ENCODE measurements around the gene APLP1. TPM values are rescaled to one million over a fixed set of nuclear protein-coding genes. Genes with fewer than 3 reads are reported as not detected.

Gene APLP1
- polyA plus RNA-seq, 1 donor (not counting 4 experiments of a cell fraction or from before 2014, with no cell fraction given): 0.50 TPM

DNA sequence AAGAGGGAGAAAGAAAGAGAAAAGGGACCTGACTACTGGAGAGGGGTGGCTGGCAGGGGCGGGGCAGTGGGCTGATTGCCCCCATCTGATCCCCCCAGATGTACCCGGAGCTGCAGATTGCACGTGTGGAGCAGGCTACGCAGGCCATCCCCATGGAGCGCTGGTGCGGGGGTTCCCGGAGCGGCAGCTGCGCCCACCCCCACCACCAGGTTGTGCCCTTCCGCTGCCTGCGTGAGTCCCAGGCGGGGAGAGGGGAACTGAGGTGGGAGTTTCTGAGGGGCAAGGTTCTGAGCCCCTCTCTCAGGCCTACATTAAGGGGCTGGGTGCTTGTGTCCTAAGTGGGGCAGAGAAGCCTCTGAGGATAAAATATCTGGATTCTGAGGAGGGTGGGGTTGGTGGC is 2.4 kb downstream of the APLP1 start:
- dilution Hi-C loops (cut with MboI; ENCODE audit: extremely low pct_ligation_motif_present, low sequenced_read_pairs): no loop called here

DNA sequence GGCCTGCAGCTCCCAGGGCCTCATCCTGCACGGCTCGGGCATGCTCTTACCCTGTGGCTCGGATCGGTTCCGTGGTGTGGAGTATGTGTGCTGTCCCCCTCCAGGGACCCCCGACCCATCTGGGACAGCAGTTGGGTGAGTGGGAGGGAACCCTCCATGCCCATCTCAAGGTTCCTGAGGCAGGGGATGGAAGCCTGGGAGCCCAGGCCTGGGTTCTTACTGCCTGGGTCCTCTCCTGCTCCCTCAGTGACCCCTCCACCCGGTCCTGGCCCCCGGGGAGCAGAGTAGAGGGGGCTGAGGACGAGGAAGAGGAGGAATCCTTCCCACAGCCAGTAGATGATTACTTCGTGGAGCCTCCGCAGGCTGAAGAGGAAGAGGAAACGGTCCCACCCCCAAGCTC is 3.2 kb downstream of the APLP1 start:
- peaks cover 19% of the 10 kb centered on the region for H3K27me3 ChIP-seq (ENCODE audit: control insufficient read depth, extremely low read depth, insufficient read depth, low read length)
- DNase-seq (ENCODE audit: low read depth, low spot score) (no peak), FAIRE-seq (no peak)
- H3K79me2 ChIP-seq (ENCODE audit: control insufficient read depth, insufficient read depth, low read length): no peaks in the 10 kb centered on the region
- H3K9me1 ChIP-seq (ENCODE audit: control insufficient read depth, extremely low read depth, insufficient read depth, low read length): no peaks in the 10 kb centered on the region
- TF ChIP-seq, protein P1, sequence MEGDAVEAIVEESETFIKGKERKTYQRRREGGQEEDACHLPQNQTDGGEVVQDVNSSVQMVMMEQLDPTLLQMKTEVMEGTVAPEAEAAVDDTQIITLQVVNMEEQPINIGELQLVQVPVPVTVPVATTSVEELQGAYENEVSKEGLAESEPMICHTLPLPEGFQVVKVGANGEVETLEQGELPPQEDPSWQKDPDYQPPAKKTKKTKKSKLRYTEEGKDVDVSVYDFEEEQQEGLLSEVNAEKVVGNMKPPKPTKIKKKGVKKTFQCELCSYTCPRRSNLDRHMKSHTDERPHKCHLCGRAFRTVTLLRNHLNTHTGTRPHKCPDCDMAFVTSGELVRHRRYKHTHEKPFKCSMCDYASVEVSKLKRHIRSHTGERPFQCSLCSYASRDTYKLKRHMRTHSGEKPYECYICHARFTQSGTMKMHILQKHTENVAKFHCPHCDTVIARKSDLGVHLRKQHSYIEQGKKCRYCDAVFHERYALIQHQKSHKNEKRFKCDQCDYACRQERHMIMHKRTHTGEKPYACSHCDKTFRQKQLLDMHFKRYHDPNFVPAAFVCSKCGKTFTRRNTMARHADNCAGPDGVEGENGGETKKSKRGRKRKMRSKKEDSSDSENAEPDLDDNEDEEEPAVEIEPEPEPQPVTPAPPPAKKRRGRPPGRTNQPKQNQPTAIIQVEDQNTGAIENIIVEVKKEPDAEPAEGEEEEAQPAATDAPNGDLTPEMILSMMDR (optimal IDR thresholded peaks at IDR 0.05 in 1 of 3, IDR thresholded peaks at IDR 0.05 in 1 of 3, conservative IDR thresholded peaks at IDR 0.05 in 1 of 3; ENCODE audit: extremely low read depth in 1 of 3, insufficient read depth in 2 of 3, low read length in 3 of 3): no peak
- no peak for TF ChIP-seq EZH2 (IDR thresholded peaks at IDR 0.05; ENCODE audit: low read length)
- H3K9me3 ChIP-seq (ENCODE audit: control insufficient read depth, low read depth, low read length): no peaks in the 10 kb centered on the region
- no peak overlapping the region for H3K9ac ChIP-seq (ENCODE audit: control insufficient read depth, extremely low read depth, insufficient read depth, low read length)
- H3K4me2 ChIP-seq (ENCODE audit: control insufficient read depth, extremely low read depth, insufficient read depth, low read depth, low read length): no peak overlapping the region
- no peak overlapping the region for H3K4me3 ChIP-seq (ENCODE audit: control insufficient read depth in 2 of 3, extremely low read depth in 1 of 3, insufficient read depth in 2 of 3, low read depth in 1 of 3, low read length in 3 of 3)
- H3K4me1 ChIP-seq (ENCODE audit: control insufficient read depth, extremely low read depth, insufficient read depth, low read length): peaks cover 3% of the 10 kb centered on the region
- H3K36me3 ChIP-seq (ENCODE audit: control insufficient read depth in 2 of 2, extremely low read depth in 1 of 2, insufficient read depth in 2 of 2, low read length in 2 of 2): no peaks in the 10 kb centered on the region
- no peak overlapping the region for H2AFZ ChIP-seq (ENCODE audit: control insufficient read depth, low read length)
- dilution Hi-C loops (cut with MboI; ENCODE audit: extremely low pct_ligation_motif_present, low sequenced_read_pairs): no loop called here
- no peak overlapping the region for H3K27ac ChIP-seq (ENCODE audit: control insufficient read depth, insufficient read depth, low read length)
- H4K20me1 ChIP-seq (ENCODE audit: control insufficient read depth, extremely low read depth, insufficient read depth, low read length): peaks cover under 1% of the 10 kb centered on the region

More for the DNA sequence above, 2.4 kb downstream of the APLP1 start:
- Histone ChIP-seq H3K4me1 (ENCODE audit: control insufficient read depth, extremely low read depth, insufficient read depth, low read length) (peaks cover 3% of the 10 kb centered on the region), H3K4me2 (ENCODE audit: control insufficient read depth, extremely low read depth, insufficient read depth, low read depth, low read length) (no peak overlapping the region), H3K4me3 (ENCODE audit: control insufficient read depth in 2 of 3, extremely low read depth in 1 of 3, insufficient read depth in 2 of 3, low read depth in 1 of 3, low read length in 3 of 3) (no peak overlapping the region), H3K79me2 (ENCODE audit: control insufficient read depth, insufficient read depth, low read length) (no peaks in the 10 kb centered on the region), H3K27me3 (ENCODE audit: control insufficient read depth, extremely low read depth, insufficient read depth, low read length) (peaks cover 24% of the 10 kb centered on the region), H3K9ac (ENCODE audit: control insufficient read depth, extremely low read depth, insufficient read depth, low read length) (no peak overlapping the region), H3K27ac (ENCODE audit: control insufficient read depth, insufficient read depth, low read length) (no peak overlapping the region), H3K9me3 (ENCODE audit: control insufficient read depth, low read depth, low read length) (no peaks in the 10 kb centered on the region), H2AFZ (ENCODE audit: control insufficient read depth, low read length) (no peak overlapping the region), H4K20me1 (ENCODE audit: control insufficient read depth, extremely low read depth, insufficient read depth, low read length) (peaks cover 3% of the 10 kb centered on the region), H3K36me3 (ENCODE audit: control insufficient read depth in 2 of 2, extremely low read depth in 1 of 2, insufficient read depth in 2 of 2, low read length in 2 of 2) (no peaks in the 10 kb centered on the region), H3K9me1 (ENCODE audit: control insufficient read depth, extremely low read depth, insufficient read depth, low read length) (no peaks in the 10 kb centered on the region)
- no peak for TF ChIP-seq EZH2 (IDR thresholded peaks at IDR 0.05; ENCODE audit: low read length)
- TF ChIP-seq, protein P1 (optimal IDR thresholded peaks at IDR 0.05 in 1 of 3, IDR thresholded peaks at IDR 0.05 in 1 of 3, conservative IDR thresholded peaks at IDR 0.05 in 1 of 3; ENCODE audit: extremely low read depth in 1 of 3, insufficient read depth in 2 of 3, low read length in 3 of 3): no peak
- no peak for FAIRE-seq
- DNase-seq (ENCODE audit: low read depth, low spot score): no peak

Data from keratinocyte (primary cell).